Loucy (cell line): Measurements from ENCODE around the gene PDE8B.

ENCODE experiments used
- CTCF ChIP-seq: fragments of 200-600 bp; sonication (generic); conservative IDR thresholded peaks from 2 replicates; pipeline ENCODE4 v1.5.1; 2014; ENCODE audit warnings: mild to moderate bottlenecking, antibody characterized with exemption, low read length
- EZH2phosphoT487 ChIP-seq: fragments of 200-600 bp; IDR thresholded peaks from 2 replicates; pipeline ENCODE4 v1.6.1; 2018; ENCODE audit warnings: antibody characterized with exemption, mild to moderate bottlenecking, moderate library complexity, borderline replicate concordance

GRCh38 chr5:77316871-77317661 is 106.6 kb downstream of the PDE8B start:
- no peak for TF ChIP-seq CTCF
- TF ChIP-seq EZH2phosphoT487: no peak
